HG02943 (cell line): ENCODE data around the gene MPHOSPH10.
"Not testable (repeated sequence)": the region's sequence is repeated elsewhere in the genome, so short reads cannot be mapped to it uniquely, and the experiment has no call there.

Experiments
- ATAC-seq: cut with Tn5 transposase; IDR thresholded peaks from one replicate; pipeline ENCODE4 v1.9.1; 2021; ENCODE audit warnings: mild to moderate bottlenecking, low read depth, moderate library complexity; ENCODE audit not compliant: unreplicated experiment

The MPHOSPH10 gene

DNA sequence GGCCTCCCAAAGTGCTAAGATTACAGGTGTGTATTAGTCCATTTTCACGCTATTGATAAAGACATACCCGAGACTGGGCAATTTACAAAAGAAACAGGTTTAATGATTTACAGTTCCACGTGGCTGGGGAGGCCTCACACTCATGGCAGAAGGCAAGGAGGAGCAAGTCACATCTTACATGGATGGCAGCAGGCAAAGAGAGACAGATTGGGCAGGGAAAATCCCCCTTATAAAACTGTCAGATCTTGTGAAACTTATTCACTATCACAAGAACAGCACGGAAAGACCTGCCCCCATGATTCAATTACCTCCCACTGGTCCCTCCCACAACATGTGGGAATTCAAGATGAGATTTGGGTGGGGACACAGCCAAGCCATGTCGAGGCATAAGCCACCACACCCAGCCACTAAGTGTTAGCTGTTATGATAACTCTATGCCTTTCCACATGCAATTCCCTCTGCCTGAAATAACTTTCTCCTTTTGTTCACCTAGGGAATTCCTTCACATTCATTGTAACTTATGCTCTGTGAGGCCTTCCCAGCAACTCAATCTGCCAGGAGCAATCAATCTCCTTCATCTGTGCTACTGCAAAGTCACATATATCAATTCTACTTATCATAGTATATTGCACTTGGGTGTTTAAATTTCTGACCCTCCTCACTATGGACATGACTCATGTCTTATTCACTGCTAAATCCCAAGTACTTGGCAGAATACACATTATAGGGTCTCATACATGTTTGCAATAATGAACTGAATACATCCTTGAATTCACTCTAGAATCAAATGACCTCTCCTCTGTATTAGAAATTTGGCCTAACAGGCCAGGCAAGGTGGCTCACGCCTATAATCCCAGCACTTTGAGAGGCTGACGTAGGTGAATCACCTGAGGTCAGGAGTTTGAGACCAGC, 7.8 kb upstream of the MPHOSPH10 start:
- ATAC-seq: no peak

DNA sequence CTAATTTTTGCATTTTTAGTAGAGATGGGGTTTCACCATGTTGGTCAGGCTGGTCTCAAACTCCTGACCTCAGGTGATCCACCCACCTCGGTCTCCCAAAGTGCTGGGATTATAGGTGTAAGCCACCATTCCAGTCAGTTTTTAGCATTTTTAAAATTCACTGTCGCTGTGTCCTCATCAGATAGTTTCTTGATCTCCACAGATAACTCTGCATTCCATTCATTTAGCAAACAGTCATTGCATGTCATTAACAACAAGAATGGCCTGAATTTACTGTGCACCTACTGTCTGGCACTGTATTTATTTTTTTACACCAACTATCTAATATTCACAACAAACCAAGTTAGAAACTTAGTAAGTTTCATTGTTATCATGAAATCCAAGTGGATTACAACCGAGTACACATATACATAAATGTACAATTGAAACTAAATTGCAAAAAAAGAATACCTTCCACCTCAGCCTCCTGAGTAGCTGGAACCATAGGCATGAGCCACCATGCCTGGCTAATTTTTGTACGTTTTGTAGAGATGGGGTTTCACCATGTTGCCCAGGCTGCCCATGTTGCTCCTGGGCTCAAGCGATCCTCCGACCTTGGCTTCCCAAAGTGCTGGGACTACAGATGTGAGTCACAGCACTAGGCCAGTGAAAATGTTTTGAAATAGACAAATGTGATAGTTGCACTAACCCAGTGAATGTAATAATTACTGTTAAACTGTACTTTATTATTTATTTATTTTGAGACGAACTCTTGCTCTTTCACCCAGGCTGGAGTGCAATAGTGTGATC, 4.7 kb upstream of the MPHOSPH10 start:
- no peak for ATAC-seq

DNA sequence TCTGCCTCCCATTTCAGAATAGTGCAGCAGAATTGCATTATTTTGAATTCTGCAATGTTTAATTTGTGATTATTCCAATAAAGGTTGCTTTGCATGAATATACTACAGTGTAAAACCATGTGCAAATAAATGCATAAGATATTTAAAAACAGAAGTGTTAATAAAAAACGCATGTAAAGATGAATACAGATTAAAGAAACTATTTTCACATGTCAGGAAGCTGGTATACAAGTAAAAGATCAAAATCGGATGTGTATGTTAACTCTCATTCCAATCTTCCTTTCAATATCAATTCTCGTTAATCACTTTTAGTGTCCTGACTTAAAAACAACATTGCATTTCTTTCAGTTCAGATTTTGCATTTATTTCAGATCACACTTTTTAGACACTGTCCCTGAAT, 3.5 kb upstream of the MPHOSPH10 start:
- ATAC-seq: no peak

DNA sequence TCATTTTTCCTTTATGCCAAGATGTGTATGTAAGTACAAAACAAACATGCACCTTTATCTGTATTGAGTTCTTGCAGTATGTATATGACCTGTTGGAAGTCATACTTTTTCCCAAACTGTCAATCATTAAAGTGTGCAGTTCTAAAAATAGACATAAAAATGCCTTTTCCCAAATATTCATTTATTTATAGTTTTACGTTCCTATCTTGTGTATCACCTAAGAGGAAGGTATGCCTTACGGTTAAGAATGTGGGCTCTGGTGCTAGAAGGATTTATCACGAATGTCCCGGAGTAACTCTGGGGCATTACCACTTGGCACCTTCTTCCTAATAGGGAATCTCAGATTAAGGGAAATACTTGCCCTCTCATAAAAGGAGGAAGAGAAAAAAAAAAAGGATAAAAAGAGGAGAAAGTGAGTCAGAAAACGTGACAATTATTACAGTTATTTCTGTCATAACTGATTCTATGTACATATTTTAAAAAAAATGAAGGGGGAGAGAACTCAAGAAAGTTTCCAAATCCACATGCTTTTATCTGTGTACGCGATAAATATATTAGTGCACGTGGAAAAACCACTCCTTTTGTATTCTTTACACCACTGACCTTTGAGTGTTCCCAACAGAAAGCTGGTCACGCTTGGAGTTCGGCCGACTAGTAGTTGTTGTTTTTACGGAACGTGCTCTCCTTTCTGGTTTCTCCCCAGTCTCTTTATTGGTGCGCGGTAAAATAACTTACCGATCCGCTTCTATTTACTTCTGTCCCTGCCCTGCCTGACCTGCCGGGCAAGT, 1.1 kb upstream of the MPHOSPH10 start:
- peak; percentile 2 for ATAC-seq

DNA sequence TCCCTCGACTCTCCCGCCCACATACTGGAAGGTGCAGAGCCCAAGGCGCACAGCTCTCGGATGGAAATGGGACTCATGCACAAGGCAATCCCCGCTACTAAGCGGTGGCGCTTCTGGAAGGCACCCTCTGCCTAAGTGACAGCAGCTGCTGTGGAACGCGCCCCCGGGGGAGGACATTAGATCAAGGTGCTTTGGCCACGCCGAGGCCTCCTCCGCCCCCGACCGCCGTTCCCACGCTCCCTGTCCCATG, 607 bp upstream of the MPHOSPH10 start:
- peak; percentile 45 for ATAC-seq

DNA sequence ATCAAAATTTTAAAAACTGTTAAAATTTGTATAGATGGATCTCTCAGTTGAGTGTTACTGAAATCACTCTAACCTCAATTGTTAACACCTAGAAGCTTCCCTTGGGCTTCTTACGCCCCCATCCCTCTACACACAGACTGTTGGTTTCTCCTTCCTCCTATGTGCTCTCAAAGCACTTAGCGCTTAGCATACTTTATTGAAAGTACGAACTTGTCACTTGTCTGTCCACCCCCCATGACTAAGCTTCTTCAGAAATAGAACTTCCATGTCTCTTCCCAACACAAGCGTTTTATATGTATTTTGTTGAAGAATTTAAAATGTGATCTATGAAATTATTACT, 441 bp downstream of the MPHOSPH10 start:
- ATAC-seq: peak; percentile 8

DNA sequence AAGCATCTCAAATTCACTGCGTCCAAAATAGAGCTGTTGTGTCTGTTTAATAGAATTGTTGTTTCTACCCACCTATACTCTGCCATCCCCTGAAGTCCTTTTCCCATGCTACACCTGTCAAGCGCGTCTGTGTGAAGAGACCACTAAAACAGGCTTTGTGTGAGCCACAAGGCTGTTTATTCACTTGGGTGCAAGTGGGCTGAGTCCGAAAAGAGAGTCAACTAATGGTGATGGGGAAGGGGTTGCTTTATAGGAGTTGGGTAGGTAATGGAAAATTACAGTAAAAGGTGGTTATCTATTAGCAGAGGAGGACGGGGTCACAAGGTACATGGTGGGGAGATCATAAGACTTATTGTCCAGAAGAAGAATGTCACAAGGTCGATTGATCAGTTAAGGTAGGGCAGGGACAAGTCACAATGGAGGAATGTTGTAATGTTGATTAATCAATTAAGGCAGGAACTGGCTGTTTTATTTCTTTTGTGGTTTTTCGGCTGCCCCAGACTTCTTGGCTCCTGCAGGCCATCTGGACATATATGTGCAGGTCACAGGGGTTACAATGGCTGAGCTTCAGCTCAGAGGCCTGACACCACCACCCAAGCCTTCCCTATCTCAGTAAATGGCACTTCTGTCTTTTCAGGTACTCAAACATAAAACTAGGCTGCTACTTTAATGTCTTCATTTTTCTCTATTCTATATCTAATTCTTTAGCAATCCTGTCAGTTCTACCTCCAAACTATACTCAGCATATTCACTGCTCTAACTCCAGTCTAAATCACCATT, 1.1 kb downstream of the MPHOSPH10 start:
- ATAC-seq: not testable (repeated sequence)

DNA sequence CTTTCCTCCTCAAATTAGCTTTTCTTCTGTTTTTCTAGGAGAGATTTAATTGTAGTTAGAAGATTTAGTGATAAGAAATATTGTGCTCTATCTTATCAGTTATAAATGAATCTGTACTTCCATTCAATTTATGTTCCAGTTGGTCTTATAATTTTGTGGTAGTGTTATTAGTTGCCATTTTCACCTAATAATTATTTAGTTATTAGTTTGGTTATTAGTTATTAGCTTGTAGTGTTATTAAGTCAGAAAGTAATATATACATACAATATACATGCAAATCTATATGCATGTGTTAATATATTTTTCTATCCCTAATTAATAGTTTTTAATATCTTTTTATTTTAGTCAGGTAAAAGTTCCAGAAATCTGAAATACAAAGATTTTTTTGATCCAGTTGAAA, 3.2 kb downstream of the MPHOSPH10 start:
- no peak for ATAC-seq

DNA sequence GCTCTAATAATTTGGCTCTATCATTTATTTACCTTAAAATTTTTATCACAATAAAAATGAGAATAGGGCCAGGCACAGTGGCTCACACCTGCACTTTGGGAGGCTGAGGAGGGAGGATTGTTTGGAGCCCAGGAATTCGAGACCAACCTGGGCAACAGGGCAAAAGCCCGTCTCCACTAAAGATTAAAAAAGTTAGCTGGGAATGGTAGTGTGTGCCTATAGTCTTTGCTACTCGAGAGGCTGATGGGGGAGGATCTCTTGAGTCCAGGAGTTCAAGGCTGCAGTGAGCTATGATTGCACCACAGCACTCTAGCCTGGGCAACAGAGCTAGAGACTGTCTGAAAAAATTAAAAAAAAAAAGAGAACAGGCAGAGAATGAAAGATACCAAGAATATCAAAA, 5.7 kb downstream of the MPHOSPH10 start:
- ATAC-seq: no peak

DNA sequence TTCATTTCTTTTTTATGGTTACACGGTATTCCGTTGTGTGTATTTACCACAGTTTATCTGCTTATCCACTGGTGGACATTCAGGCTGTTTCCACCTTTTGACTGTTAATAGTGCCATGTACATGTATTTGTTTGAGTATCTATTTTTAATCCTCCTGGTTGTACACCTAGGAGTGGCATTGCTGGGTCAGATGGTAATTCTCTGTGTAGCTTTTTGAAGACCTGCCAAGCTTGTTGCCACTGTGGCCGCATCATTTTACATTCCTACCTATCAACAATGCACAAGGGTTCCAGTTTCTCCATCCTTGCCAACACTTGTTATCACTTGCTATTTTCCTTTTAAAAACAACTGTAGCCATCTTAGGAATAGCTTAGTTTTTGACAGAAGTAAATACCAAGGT, 13.3 kb downstream of the MPHOSPH10 start:
- no peak for ATAC-seq

DNA sequence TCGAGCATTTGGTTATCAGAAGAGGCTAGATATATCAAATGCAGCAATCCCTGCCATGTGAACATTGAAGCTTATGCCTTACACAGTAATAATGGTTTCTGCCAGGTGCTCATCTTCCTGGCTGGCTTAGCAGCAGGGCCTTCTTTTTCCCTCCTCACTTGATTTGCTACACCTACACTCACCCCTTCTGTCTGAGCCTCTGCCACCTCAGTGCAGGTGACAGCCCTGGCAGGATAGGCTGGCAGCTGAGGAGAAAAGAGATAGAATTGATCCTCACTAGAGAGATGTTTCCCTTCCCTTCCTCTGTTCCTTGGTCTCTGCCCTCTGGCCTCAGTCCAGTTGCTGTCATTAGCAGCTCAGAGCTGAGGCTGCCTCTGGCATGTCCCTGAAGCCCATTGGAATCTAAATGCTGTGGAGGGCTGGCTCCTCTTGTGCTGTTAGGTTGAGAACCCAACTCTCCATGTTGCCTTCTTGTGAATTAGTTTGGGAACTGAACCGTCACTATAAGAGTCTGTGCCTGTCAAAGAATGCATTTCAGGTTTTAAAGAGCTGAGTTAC, 18.2 kb downstream of the MPHOSPH10 start:
- no peak for ATAC-seq

DNA sequence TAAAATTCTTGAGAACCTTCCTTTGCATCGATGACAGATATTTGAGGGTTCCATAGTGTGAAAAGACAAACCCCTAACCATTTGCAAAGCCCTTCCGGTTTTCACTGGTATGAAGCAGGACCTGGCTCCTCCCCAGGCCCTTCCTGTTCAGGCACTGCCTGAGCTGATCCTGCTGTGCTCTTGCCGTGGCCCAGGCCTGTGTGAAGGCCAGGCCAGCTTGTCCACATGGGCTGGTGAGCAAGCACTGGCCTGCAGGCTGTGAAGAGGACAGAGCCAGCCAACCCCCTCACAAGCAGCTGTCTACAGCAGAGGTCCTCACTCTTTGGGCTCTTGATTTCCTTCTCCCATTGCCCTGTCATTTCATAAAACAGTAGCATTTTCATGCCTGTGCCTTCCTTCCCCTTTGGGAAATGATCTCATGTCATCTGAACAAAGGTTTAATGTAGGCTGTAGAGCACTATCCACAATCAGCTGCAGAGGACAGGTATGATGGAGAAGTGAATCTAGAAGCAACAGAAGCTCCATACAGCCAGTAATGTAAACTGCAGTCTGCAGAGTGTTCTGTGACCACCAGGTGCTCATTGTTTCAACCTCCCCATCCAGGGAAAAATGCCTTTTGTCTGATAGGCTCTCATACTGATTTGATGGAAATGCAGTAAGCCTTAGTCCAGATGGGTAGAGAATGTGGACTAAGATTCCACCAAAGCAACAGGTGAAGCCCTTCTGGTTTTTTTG, 19.8 kb downstream of the MPHOSPH10 start:
- no peak for ATAC-seq

DNA sequence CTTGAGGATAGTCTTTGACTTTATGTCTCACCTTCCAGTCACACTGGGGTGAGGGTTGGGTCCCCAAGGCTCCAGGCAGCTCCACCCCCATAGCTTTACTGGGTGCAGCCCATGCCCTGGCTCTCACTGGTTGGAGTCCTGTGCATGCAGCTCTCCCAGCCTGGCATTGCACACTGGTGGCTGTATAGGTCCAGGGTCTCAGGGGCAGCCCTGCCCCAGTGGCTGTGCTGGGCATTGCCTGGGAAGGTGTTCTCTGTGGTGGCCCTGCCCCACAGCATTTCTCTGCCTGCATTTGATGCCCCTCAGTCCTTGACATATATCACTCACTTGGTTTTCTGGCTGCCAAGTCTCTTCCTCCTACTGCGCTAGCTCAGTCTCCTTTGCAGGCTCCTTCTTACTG, 21.2 kb downstream of the MPHOSPH10 start:
- no peak for ATAC-seq

DNA sequence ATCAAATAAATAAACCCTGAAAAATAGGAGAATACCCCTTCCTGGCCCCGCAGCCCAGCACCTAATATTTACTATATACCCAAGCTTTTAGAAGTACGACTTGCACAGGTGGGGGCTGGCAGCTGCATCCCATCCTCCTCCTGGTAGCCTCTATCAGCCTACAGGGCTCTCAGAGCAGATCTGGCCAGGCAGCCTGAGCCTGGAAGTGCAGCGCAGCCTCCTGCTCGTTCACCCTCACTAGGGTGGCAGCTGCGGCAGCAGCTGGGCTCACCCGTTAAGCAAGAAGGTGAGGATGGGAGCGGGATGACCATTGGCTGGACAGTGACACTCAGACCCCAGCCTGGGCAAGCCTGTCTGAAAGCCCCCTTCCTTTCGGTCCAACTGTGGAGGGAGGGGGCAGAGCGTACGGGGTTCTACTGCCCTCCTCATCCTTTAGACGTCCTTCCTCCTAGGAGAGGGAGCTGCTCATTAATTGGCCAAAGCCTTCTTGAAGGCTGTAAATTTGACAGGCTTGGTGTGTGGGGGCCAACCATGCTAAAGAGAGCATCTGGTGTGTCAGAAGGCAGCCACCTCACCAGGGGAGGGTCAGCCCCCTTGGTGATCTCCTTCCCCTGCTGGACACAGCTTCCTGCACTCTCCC, 23.3 kb downstream of the MPHOSPH10 start:
- no peak for ATAC-seq

DNA sequence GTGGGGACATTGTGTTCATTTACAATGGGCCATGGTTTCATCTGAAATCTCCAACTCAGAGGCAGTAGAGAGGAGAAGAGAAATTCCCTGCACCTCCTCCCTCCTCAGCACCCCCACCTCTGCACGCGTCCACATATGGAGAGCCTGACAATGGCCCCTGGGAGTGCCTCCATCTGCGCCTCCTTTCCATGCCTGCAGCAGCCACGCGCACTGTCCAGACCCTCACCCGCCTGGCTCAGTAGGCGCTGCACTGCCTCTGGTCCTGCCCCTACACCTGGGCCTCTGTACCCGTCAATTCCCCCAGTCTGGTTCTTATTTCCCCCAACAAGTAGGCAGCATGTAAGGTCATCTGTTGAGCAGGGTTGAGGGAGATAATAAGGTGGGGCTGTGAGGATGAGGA, 23.8 kb downstream of the MPHOSPH10 start:
- no peak for ATAC-seq

DNA sequence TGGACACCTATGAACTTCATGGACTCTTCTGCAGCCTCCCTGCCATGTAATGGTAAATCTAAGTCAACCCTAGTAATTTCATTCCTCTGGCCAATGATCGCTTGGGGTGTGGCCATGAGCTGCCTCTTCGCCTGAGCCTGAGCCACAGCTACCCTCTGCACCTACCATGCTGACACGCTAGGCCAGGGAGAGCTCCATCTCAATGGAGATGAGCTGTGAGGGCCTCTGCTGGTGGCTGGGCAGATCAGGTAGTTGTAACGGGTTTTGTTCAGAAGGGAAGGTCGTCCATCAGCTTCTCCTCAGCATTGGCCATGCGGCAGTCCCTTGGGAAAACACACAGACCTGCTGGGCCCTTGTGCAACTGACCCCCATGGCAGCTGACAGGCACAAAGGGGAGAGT, 24.4 kb downstream of the MPHOSPH10 start:
- ATAC-seq: no peak

DNA sequence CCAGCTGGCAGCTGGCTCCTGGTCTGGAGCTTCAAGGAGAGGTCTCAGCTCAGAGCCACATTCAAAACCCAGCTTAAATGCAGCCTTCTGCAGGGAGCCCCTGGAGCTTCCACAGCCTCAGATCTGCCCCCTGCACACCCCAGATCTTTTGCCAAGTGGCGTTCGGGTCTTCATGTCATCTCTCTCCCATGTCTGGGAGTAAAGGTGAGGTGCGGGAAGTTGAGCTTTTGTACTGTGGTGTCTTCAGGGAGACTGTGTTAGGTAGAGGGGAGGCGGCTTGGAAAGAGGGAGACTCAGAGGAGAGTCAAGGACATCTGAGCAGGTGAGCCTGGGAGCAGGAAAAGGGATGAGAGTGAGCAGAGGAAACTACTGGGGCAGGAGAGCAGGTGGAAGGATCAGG, 25.4 kb downstream of the MPHOSPH10 start:
- no peak for ATAC-seq

DNA sequence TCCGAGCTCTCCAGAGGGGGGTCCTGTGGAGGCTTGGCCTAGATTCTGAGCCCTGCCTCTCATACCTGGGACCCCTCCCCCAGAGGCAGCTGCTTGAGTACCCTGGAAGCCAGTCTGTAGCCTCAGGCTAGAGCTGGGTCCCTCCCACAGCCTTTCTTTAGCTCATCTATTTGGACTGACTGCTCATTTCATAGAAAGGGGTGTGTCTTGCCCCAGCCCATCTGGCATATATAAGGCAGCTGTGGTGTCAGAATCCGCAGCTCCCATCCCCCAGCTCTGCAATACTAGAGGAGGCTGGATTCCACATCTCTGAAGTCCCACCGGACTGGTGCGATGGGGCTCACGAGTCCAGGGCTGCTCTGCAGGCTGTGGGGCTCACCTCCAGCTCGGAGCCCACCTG, 26.1 kb downstream of the MPHOSPH10 start:
- no peak for ATAC-seq

DNA sequence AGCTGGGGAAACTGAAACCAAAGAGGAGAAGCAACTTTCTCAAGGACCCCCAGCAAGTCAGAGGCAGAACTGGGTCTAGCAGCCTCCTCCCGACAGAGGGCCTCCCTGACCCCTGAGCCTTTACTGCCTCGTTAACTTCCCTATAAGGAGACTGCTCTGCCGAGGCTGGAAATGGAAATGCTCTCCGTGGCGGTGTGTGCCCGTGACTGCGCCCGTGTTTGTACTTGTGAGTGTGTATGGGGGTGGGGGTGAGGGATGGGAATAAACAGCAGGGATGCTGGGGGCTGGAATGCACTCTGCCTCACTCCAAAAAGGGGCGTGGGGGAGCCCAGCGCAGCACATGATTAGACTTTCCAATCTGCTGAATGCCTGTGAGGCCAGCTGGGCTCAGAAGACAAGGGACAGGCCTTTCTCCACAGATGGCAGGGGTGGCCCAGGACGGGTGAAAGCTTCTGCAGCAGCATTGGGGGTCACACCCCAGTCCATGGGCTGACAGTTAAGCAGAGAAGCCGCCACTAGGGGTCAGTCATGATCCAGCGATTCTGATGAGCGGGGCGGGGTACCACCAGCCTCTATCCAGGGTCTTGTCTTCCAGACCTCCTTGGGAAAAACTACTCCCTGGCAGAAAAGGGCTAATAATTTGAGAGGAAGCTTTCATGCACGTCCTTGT, 26.8 kb downstream of the MPHOSPH10 start:
- no peak for ATAC-seq
